K562 (cell line): ENCODE results near the gene MVD. TPM values are rescaled to one million over a fixed set of nuclear protein-coding genes. Genes with fewer than 3 reads are reported as not detected.

Experiments used
- ARID1B ChIP-seq: fragments of 450-650 bp; IDR thresholded peaks from 2 replicates; pipeline ENCODE4 v1.6.1; 2016; ENCODE audit warnings: antibody characterized with exemption, mild to moderate bottlenecking, inconsistent platforms
- ATF7 ChIP-seq: fragments of 450-650 bp; IDR thresholded peaks from 2 replicates; pipeline ENCODE4 v1.7.1; 2014; ENCODE audit warnings: mild to moderate bottlenecking, moderate library complexity
- BRD4 ChIP-seq: fragments of 200-600 bp; sonication (generic); IDR thresholded peaks from 2 replicates; pipeline ENCODE4 v1.6.1; 2017; ENCODE audit warnings: inconsistent platforms
- CBX1 ChIP-seq: sonication (generic); IDR thresholded peaks from 2 replicates; pipeline ENCODE4 v1.6.1; 2016; ENCODE audit warnings: antibody characterized with exemption, low read depth, mild to moderate bottlenecking
- CGGBP1 ChIP-seq: fragments of 250-450 bp; sonication (Bioruptor Pico); IDR thresholded peaks from 2 replicates; pipeline ENCODE4 v1.9.0; 2021; ENCODE audit warnings: mild to moderate bottlenecking
- ESRRA ChIP-seq: fragments of 450-650 bp; IDR thresholded peaks from 2 replicates; pipeline ENCODE4 v1.6.1; 2014; ENCODE audit warnings: low read depth, mild to moderate bottlenecking, moderate library complexity, borderline replicate concordance
- FOSL1 ChIP-seq: fragments of 200-800 bp; sonication (Bioruptor generic); conservative IDR thresholded peaks from 2 replicates; pipeline ENCODE4 v1.6.1; 2016; ENCODE audit warnings: missing genetic modification characterization, missing compliant biosample characterization
- GABPA ChIP-seq: fragments of 200-800 bp; sonication (Bioruptor generic); conservative IDR thresholded peaks from 2 replicates; pipeline ENCODE4 v1.6.1; 2016; ENCODE audit warnings: low read depth, missing genetic modification characterization, missing compliant biosample characterization
- HNRNPL ChIP-seq: fragments of 200-400 bp; formaldehyde crosslinking; IDR thresholded peaks from 2 replicates; pipeline ENCODE4 v1.6.1; 2017; ENCODE audit warnings: low read depth, mild to moderate bottlenecking, low read length
- KDM4B ChIP-seq, 2 experiments: fragments of 450-650 bp in 1 of 2; sonication (generic) in 1 of 2; IDR thresholded peaks; 2 replicates each; pipeline ENCODE4 v1.6.1; 2016 to 2017; ENCODE audit warnings: borderline replicate concordance in 2 of 2, antibody characterized with exemption in 1 of 2, low read depth in 1 of 2, mild to moderate bottlenecking in 1 of 2
- KHSRP ChIP-seq: fragments of 450-650 bp; IDR thresholded peaks from 2 replicates; pipeline ENCODE4 v1.6.1; 2017
- MAZ ChIP-seq, 2 experiments: fragments of 450-650 bp in 1 of 2; sonication (generic) in 1 of 2; formaldehyde crosslinking; IDR thresholded peaks in 1 of 2; conservative IDR thresholded peaks in 1 of 2; 2 replicates each; pipeline versions ENCODE4 v1.4.0 to v1.5.0; 2020; ENCODE audit warnings: mild to moderate bottlenecking in 1 of 2, missing genetic modification reagents in 1 of 2
- NFIX ChIP-seq: fragments of 250-450 bp; sonication (Bioruptor Pico); IDR thresholded peaks from 2 replicates; pipeline ENCODE4 v1.4.0; 2020; ENCODE audit warnings: low read depth, mild to moderate bottlenecking, moderate library complexity
- NFXL1 ChIP-seq: fragments of 450-650 bp; formaldehyde crosslinking; IDR thresholded peaks from 2 replicates; pipeline ENCODE4 v1.4.0; 2021; ENCODE audit warnings: mild to moderate bottlenecking
- NR2F6 ChIP-seq: fragments of 450-650 bp; formaldehyde crosslinking; IDR thresholded peaks from 2 replicates; pipeline ENCODE4 v1.4.0; 2020; ENCODE audit warnings: mild to moderate bottlenecking
- PHF8 ChIP-seq: fragments of 200-600 bp; sonication (generic); IDR thresholded peaks from 2 replicates; pipeline ENCODE4 v1.6.1; 2012; ENCODE audit warnings: mixed run types, mild to moderate bottlenecking, inconsistent platforms, low read length, moderate library complexity, borderline replicate concordance
- POLR2A ChIP-seq: fragments of 450-650 bp; conservative IDR thresholded peaks from 2 replicates; pipeline ENCODE4 v1.6.1; 2016
- PTBP1 ChIP-seq: fragments of 200-400 bp; formaldehyde crosslinking; IDR thresholded peaks from 2 replicates; pipeline ENCODE4 v1.6.1; 2017; ENCODE audit warnings: low read depth, low read length
- SFPQ ChIP-seq: fragments of 200-400 bp; formaldehyde crosslinking; IDR thresholded peaks from 2 replicates; pipeline ENCODE4 v1.6.1; 2017; ENCODE audit warnings: mild to moderate bottlenecking, low read depth, low read length, moderate library complexity
- SMARCA4 ChIP-seq: fragments of 450-650 bp; IDR thresholded peaks from 2 replicates; pipeline ENCODE4 v1.6.1; 2016
- TCF3 ChIP-seq: sonication (generic); formaldehyde crosslinking; IDR thresholded peaks from 2 replicates; pipeline ENCODE4 v1.4.0; 2020; ENCODE audit warnings: mild to moderate bottlenecking, missing genetic modification reagents
- TCFL5 ChIP-seq: fragments of 250-450 bp; sonication (Bioruptor Pico); conservative IDR thresholded peaks from 2 replicates; pipeline ENCODE4 v1.6.1; 2021; ENCODE audit warnings: mild to moderate bottlenecking, moderate library complexity, matching md5 sums
- ZBED1 ChIP-seq: IDR thresholded peaks from 2 replicates; pipeline ENCODE4 v1.6.1; 2014
- ZBTB7A ChIP-seq: IDR thresholded peaks from 2 replicates; pipeline ENCODE4 v1.6.1; 2011; ENCODE audit warnings: low read depth, mild to moderate bottlenecking, low read length, moderate library complexity, borderline replicate concordance; ENCODE audit not compliant: control insufficient read depth
- ZNF197 ChIP-seq: fragments of 200-800 bp; sonication (Bioruptor generic); IDR thresholded peaks from 2 replicates; pipeline ENCODE4 v1.6.1; 2016; ENCODE audit warnings: low read depth, missing genetic modification characterization, missing compliant biosample characterization
- polyA plus RNA-seq, 8 experiments: library from polyadenylated mRNA; depleted of rRNA in 4 of 8; stranded (reverse) in 5 of 8; unstranded in 3 of 8; fragments of >200 nt; fragmentation: Nextera tagmentation in 2 of 8; fragmentation: Illumina TruSeq in 1 of 8; extraction: Ambion mirVana in 2 of 8; extraction: Trizol in 1 of 8; gene quantifications; 2 replicates each; pipeline versions ENCODE4 v1.2.1 to v1.2.3, GENCODE V29; 2011 to 2014; ENCODE audit warnings: inconsistent platforms in 1 of 8, missing spikeins in 1 of 8
- total RNA-seq, 7 experiments: library from RNA; depleted of rRNA in 6 of 7; stranded (reverse); fragments of >200 nt in 6 of 7; fragmentation: Illumina TruSeq in 2 of 7; extraction: Trizol in 2 of 7; gene quantifications; 2 replicates each; pipeline versions ENCODE4 v1.2.1 to v1.2.3, GENCODE V29; 2011 to 2021; ENCODE audit warnings: low replicate concordance in 1 of 7
- TF ChIP-seq, protein P1 (sequence below): fragments of 250-450 bp; sonication (Bioruptor Pico); IDR thresholded peaks from 2 replicates; pipeline ENCODE4 v1.8.0; 2022; ENCODE audit warnings: inconsistent platforms, mild to moderate bottlenecking, moderate library complexity, borderline replicate concordance

Gene MVD
- total and polyA plus RNA-seq, 9 of the 15 experiments (the other 6 are each of a cell fraction or from before 2014, with no cell fraction given), result 12.2 to 141 (median 45.3) TPM

GRCh38 chr16:88700636-88701482 lies 38.0 kb upstream of the MVD start (continued):
- TF ChIP-seq NFXL1 (CRISPR knock-in tag) (no peak), ZBTB7A (peak; percentile 86), ARID1B (peak; percentile 46), KDM4B (IDR thresholded peaks at IDR 0.05; ENCODE audit: borderline replicate concordance in 2 of 2, low read depth in 1 of 2) (peak in 1 of 2 experiments; percentile 97; a peak in 2 of 4 replicates), SMARCA4 (0 out of 2 replicates have a peak, but pooled peaks have one; percentile 22), CGGBP1 (no peak), ZNF197 (CRISPR knock-in tag) (no peak), POLR2A (no peak), KHSRP (no peak), TCF3 (peak; percentile 26; the same call in 1 of the 2 replicates), MAZ (CRISPR knock-in tag; conservative IDR thresholded peaks at IDR 0.05 in 1 of 2, IDR thresholded peaks at IDR 0.05 in 1 of 2) (peak; percentile 89 to 96), ATF7 (peak; percentile 32; the same call in 1 of the 2 replicates), BRD4 (no peak), PTBP1 (no peak), PHF8 (peak; percentile 11; the same call in 1 of the 2 replicates), NFIX (no peak), FOSL1 (tag) (peak; percentile 64), HNRNPL (peak; percentile 15; the same call in 1 of the 2 replicates), ZBED1 (no peak), GABPA (peak; percentile 91), NR2F6 (no peak), CBX1 (no peak), ESRRA (peak; percentile 51), TCFL5 (no peak), SFPQ (no peak)
- TF ChIP-seq, protein P1, sequence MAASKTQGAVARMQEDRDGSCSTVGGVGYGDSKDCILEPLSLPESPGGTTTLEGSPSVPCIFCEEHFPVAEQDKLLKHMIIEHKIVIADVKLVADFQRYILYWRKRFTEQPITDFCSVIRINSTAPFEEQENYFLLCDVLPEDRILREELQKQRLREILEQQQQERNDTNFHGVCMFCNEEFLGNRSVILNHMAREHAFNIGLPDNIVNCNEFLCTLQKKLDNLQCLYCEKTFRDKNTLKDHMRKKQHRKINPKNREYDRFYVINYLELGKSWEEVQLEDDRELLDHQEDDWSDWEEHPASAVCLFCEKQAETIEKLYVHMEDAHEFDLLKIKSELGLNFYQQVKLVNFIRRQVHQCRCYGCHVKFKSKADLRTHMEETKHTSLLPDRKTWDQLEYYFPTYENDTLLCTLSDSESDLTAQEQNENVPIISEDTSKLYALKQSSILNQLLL (CRISPR knock-in tag), result no peak
